Heart left ventricle (tissue), 16 donors: ENCODE results near the gene MED17. TPM values are rescaled to one million over a fixed set of nuclear protein-coding genes. Genes with fewer than 3 reads are reported as not detected.
"Not testable (repeated sequence)": the region's sequence is repeated elsewhere in the genome, so short reads cannot be mapped to it uniquely, and the experiment has no call there.

ENCODE experiments used
- ATAC-seq, 4 donors: fragments of 200-7000 bp; cut with Tn5 transposase; one replicate each; pipeline ENCODE4 v1.9.1; 2020 to 2022; ENCODE audit warnings: moderate library complexity in 4 of 4, mild to moderate bottlenecking in 3 of 4, moderate number of reproducible peaks in 1 of 4
- DNase-seq, 5 donors: peaks; one replicate each; pipeline ENCODE4 v3.0.0-alpha.2; 2020
- H3K27ac ChIP-seq, 12 donors: fragments of 200-600 bp; sonication (generic) in 4 of 12; one replicate each; pipeline versions ENCODE4 v1.5.0 to v1.8.0; 2016 to 2022; ENCODE audit warnings: mild to moderate bottlenecking in 2 of 12
- H3K27me3 ChIP-seq, 9 donors: fragments of 200-600 bp; sonication (generic) in 2 of 9; one replicate each; pipeline versions ENCODE4 v1.5.1 to v1.8.0; 2016 to 2022; ENCODE audit warnings: mild to moderate bottlenecking in 3 of 9
- H3K36me3 ChIP-seq, 9 donors: fragments of 200-600 bp; sonication (generic) in 2 of 9; one replicate each; pipeline versions ENCODE4 v1.5.0 to v1.8.0; 2018 to 2022; ENCODE audit warnings: mild to moderate bottlenecking in 2 of 9
- H3K4me1 ChIP-seq, 12 donors: fragments of 200-600 bp; sonication (generic) in 4 of 12; one replicate each; pipeline versions ENCODE4 v1.5.0 to v1.8.0; 2016 to 2022; ENCODE audit warnings: mild to moderate bottlenecking in 3 of 12
- H3K4me3 ChIP-seq, 12 donors: fragments of 200-600 bp; sonication (generic) in 4 of 12; one replicate each; pipeline versions ENCODE4 v1.5.0 to v1.8.0; 2017 to 2022; ENCODE audit warnings: mild to moderate bottlenecking in 9 of 12, moderate library complexity in 4 of 12
- H3K9me3 ChIP-seq, 12 donors: fragments of 200-600 bp; sonication (generic) in 4 of 12; one replicate each; pipeline versions ENCODE4 v1.5.0 to v1.8.0; 2016 to 2022; ENCODE audit warnings: mild to moderate bottlenecking in 1 of 12
- CTCF ChIP-seq, 12 donors: fragments of 200-600 bp; sonication (generic) in 4 of 12; IDR thresholded peaks; one replicate each; pipeline versions ENCODE4 v1.5.0 to v1.8.0; 2018 to 2022; ENCODE audit warnings: antibody characterized with exemption in 12 of 12, mild to moderate bottlenecking in 5 of 12
- POLR2A ChIP-seq, 2 donors: fragments of 450-650 bp; IDR thresholded peaks; one replicate each; pipeline ENCODE4 v1.6.1; 2017; ENCODE audit warnings: antibody characterized with exemption in 2 of 2, mild to moderate bottlenecking in 2 of 2, moderate library complexity in 2 of 2
- WGBS, 4 donors: extraction: QIAGEN DNeasy Blood & Tissue Kit in 2 of 4; methylation state at CpG; one replicate each; pipeline versions ENCODE4 v1.1.5 to v1.1.7; 2013 to 2018; 5-methylcytosine and 5-hydroxymethylcytosine counted together
- intact Hi-C, 10 donors: fragments of 100-400 bp; cut with DNase I; formaldehyde crosslinking; loops; one replicate each; pipeline versions ENCODE4 v1.11.1 to v1.14.2; 2022
- polyA plus RNA-seq, 2 donors: library from polyadenylated mRNA; stranded (reverse); fragments of 200-250 nt; gene quantifications; one replicate each; pipeline ENCODE4 v1.2.3, GENCODE V29; 2013
- total RNA-seq, 9 donors: library from RNA; depleted of rRNA in 2 of 9; stranded (reverse); fragments of >200 nt in 2 of 9; fragmentation: NEBNext Ultra II Directional in 3 of 9; extraction: Animal tissue kit (Norgen Biotek cat#: 25700) in 3 of 9; gene quantifications; one replicate each; pipeline versions ENCODE4 v1.1.0 to v1.2.4, GENCODE V29; 2016 to 2023
- donor health status: ischemic (EF 13 %, LVEDD 7.1; RV severe dilation, severe dysfunction).
- donor health status: healthy with polysubstance abuse.
- donor health status: DM: no; HTN: yes; CAD: no.
- donor health status: DM: no; HTN: no; CAD: no.
- donor health status: ischemic (EF 25% LVEDD 6.9; RV normal size, moderate dysfunction).
- donor health status: ischemic (EF 25% LVEDD 5.7; RV mildly dilated, moderate dysfunction).
- donor health status: healthy.
- donor health status: DM: yes; HTN: yes; CAD: no.
- donor health status: ischemic (EF 35%, LVEDD 5.7; RV mildly dilated, moderate dysfunction).
- donor health status: nonischemic (EF 11% LVEDD 7.7; RV severe dilation, severe dysfunction).
- donor health status: DM: yes; HTN: yes; CAD: no.
- donor health status: PGD.
- donor health status: ischemic (EF 29% LVEDD 5.4; RV normal size, mild dysfunction).
- donor health status: nonischemic (EF 23%, LVEDD 6.1; RV moderate dilation, normal function).

MED17 gene
- total and polyA plus RNA-seq, 11 donors = 9.2 to 28.6 (median 16.1) TPM

GRCh38 chr11:93757924-93758865, 25.9 kb upstream of the MED17 start:
- ATAC-seq = peak in 2 of 4 donors; percentile 7 to 29
- H3K27me3 ChIP-seq = no peaks in the 10 kb centered on the region
- peaks cover 3 to 100% (median 94%) of the 10 kb centered on the region in 9 donors for H3K36me3 ChIP-seq

GRCh38 chr11:93759123-93759522, 25.0 kb upstream of the MED17 start:
- H3K4me1 ChIP-seq, H3K27ac ChIP-seq, H3K4me3 ChIP-seq, DNase-seq, H3K9me3 ChIP-seq, ATAC-seq, H3K27me3 ChIP-seq: not testable (repeated sequence)
- intact Hi-C loops = loop anchor here in 1 of 10 donors (5.0 kb wide), 1 partner anchor 38 kb away; no protein-coding TSS in a partner anchor
- WGBS, 4 donors = 96 to 99% (median 98%) methylated on average over 4 of the region's 4 CpGs
- H3K36me3 ChIP-seq = peaks cover 3 to 100% (median 95%) of the 10 kb centered on the region in 9 donors

More at GRCh38 chr11:93757924-93758865, 25.9 kb upstream of the MED17 start:
- DNase-seq = no peak
- TF ChIP-seq POLR2A (IDR thresholded peaks at IDR 0.05) (no peak), CTCF (IDR thresholded peaks at IDR 0.05) (no peak)
- no peak overlapping the region for H3K27ac ChIP-seq
- H3K4me1 ChIP-seq = no peaks in the 10 kb centered on the region
- H3K4me3 ChIP-seq = no peak overlapping the region
- WGBS, 4 donors = 94 to 96% (median 96%) methylated on average over 24 to 38 of the region's 38 CpGs
- H3K9me3 ChIP-seq = peaks cover 0 to 5% (median 0%) of the 10 kb centered on the region in 12 donors
- intact Hi-C loops = loop anchor here in 1 of 10 donors (5.0 kb wide), 1 partner anchor 39 kb away; no protein-coding TSS in a partner anchor

GRCh38 chr11:93761910-93762309, 22.2 kb upstream of the MED17 start:
- H3K27ac ChIP-seq = no peak overlapping the region
- DNase-seq = no peak
- 93 to 100% (median 96%) methylated on average over 1 of the region's 1 CpG for WGBS, 4 donors
- intact Hi-C loops = no loop called here
- H3K4me1 ChIP-seq = no peaks in the 10 kb centered on the region
- ATAC-seq = no peak
- no peak overlapping the region for H3K4me3 ChIP-seq
- peaks cover 3 to 92% (median 82%) of the 10 kb centered on the region in 9 donors for H3K36me3 ChIP-seq
- no peaks in the 10 kb centered on the region for H3K27me3 ChIP-seq
- H3K9me3 ChIP-seq = peaks cover 0 to 5% (median 0%) of the 10 kb centered on the region in 12 donors
- no peak for TF ChIP-seq POLR2A (IDR thresholded peaks at IDR 0.05)

GRCh38 chr11:93765551-93765950, 18.5 kb upstream of the MED17 start:
- Histone ChIP-seq H3K36me3 (peaks cover 0 to 56% (median 46%) of the 10 kb centered on the region in 9 donors), H3K4me3 (no peak overlapping the region), H3K27me3 (no peaks in the 10 kb centered on the region), H3K4me1 (no peaks in the 10 kb centered on the region), H3K27ac (no peak overlapping the region), H3K9me3 (no peaks in the 10 kb centered on the region)
- intact Hi-C loops = no loop called here
- TF ChIP-seq POLR2A (IDR thresholded peaks at IDR 0.05) (no peak), CTCF (IDR thresholded peaks at IDR 0.05) (no peak)
- WGBS, 4 donors = 38 to 56% (median 47%) methylated on average over 2 of the region's 2 CpGs
- ATAC-seq (no peak), DNase-seq (no peak)

GRCh38 chr11:93766504-93766903, 17.6 kb upstream of the MED17 start:
- Histone ChIP-seq H3K27ac (no peak overlapping the region), H3K4me1 (no peaks in the 10 kb centered on the region), H3K4me3 (no peak overlapping the region), H3K27me3 (no peaks in the 10 kb centered on the region), H3K9me3 (no peaks in the 10 kb centered on the region), H3K36me3 (peaks cover 0 to 46% (median 36%) of the 10 kb centered on the region in 9 donors)
- no peak for TF ChIP-seq CTCF (IDR thresholded peaks at IDR 0.05)
- no peak for TF ChIP-seq POLR2A (IDR thresholded peaks at IDR 0.05)
- WGBS, 4 donors = 81 to 86% (median 84%) methylated on average over 5 of the region's 5 CpGs
- ATAC-seq (no peak), DNase-seq (no peak)
- intact Hi-C loops = no loop called here
